PFSK-1 (cell line): ENCODE data around the gene CD48.

Experiments
- FOXP2 ChIP-seq: optimal IDR thresholded peaks from 2 replicates; pipeline ENCODE3; 2011; ENCODE audit warnings: borderline replicate concordance, control low read depth, inconsistent platforms; ENCODE audit not compliant: insufficient read depth; ENCODE audit errors: extremely low read length, extremely low read depth
- TAF1 ChIP-seq: IDR thresholded peaks from 2 replicates; pipeline ENCODE4 v1.6.1; 2012; ENCODE audit warnings: low read length, control low read depth, borderline replicate concordance; ENCODE audit not compliant: insufficient read depth
- TF ChIP-seq, protein P1 (sequence below), 2 experiments: IDR thresholded peaks; 2 replicates each; pipeline versions ENCODE4 v1.6.1 to v1.8.0; 2011 to 2012; ENCODE audit warnings: low read depth in 2 of 2, low read length in 2 of 2, control low read depth in 1 of 2, inconsistent platforms in 1 of 2, mild to moderate bottlenecking in 1 of 2, moderate library complexity in 1 of 2; ENCODE audit not compliant: insufficient read depth in 1 of 2

DNA sequence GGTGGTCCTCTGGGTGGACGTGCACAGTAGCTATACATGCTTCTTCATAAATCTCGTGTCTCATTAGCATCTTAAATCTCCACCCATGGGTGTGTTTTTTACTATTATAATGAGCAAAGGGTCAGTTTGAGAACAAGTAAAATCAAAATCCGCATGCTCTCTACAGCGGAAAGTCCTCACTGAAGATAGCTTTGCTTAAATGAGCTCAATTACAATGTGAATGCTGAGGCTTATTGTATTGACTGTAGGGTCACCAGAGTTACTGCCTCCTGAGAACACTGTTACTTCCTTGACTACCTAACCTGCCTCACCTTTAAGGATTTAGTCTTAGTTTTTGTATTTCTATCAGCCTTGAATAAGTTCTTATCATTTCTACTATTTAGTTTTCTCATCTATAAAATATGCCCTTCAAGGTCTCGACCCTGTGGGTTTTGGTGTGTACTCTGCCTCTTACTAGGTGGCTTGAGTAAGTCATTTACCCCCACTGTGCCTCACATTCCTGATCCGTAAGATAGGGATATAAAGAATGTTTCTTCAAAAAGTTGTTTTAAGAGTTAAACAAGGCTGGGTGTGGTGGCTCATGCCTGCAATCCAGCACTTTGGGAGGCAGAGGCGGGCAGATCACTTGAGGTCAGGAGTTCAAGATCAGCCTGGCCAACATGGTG, 35.3 kb upstream of the CD48 start:
- no peak for TF ChIP-seq TAF1
- TF ChIP-seq, protein P1, sequence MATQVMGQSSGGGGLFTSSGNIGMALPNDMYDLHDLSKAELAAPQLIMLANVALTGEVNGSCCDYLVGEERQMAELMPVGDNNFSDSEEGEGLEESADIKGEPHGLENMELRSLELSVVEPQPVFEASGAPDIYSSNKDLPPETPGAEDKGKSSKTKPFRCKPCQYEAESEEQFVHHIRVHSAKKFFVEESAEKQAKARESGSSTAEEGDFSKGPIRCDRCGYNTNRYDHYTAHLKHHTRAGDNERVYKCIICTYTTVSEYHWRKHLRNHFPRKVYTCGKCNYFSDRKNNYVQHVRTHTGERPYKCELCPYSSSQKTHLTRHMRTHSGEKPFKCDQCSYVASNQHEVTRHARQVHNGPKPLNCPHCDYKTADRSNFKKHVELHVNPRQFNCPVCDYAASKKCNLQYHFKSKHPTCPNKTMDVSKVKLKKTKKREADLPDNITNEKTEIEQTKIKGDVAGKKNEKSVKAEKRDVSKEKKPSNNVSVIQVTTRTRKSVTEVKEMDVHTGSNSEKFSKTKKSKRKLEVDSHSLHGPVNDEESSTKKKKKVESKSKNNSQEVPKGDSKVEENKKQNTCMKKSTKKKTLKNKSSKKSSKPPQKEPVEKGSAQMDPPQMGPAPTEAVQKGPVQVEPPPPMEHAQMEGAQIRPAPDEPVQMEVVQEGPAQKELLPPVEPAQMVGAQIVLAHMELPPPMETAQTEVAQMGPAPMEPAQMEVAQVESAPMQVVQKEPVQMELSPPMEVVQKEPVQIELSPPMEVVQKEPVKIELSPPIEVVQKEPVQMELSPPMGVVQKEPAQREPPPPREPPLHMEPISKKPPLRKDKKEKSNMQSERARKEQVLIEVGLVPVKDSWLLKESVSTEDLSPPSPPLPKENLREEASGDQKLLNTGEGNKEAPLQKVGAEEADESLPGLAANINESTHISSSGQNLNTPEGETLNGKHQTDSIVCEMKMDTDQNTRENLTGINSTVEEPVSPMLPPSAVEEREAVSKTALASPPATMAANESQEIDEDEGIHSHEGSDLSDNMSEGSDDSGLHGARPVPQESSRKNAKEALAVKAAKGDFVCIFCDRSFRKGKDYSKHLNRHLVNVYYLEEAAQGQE (IDR thresholded peaks at IDR 0.05; ENCODE audit: insufficient read depth in 1 of 2, low read depth in 2 of 2, low read length in 2 of 2), result no peak
- TF ChIP-seq FOXP2, result no peak
